ENCODE data around the gene SF1. TPM values are rescaled to one million over a fixed set of nuclear protein-coding genes. Genes with fewer than 3 reads are reported as not detected.

SF1 gene
- total RNA-seq, 1 donor from 2014 or later, result 450 TPM

DNA sequence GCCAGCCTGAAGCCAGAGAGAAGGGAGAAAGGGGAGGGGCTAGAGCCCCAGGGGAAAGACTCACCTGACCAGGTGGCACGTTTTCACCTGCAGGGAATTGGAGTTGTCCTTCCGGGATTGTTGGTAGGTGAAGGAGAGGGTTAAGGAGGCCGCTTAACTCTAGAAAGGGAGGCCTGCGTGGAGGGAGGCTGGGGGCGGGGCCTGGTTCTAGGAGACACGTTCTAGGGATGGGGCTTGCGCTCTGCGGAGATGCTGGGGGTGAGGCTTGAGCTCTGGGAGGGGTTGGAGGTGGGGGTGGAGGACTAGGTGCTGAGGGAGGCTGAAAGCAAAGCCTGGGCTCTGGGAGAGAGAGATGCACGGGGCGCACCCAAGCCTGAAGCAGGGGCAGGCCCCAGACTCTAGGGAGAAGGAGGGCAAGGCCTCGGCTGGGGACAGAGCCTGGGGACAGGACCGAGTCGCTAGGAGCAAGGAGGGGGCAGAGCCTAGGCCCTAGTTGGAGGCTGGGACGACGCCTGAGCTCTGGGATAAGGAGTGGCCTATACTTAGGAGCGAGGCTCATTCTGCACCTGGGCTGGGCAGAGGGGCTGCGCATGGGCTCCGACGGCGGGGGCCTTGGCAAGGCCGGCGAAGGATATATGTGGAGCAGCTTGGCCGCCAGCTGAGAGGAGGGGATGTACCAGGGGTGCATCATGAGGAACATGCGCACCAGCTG, 36.8 kb downstream of the SF1 start:
- TF ChIP-seq, protein P1, sequence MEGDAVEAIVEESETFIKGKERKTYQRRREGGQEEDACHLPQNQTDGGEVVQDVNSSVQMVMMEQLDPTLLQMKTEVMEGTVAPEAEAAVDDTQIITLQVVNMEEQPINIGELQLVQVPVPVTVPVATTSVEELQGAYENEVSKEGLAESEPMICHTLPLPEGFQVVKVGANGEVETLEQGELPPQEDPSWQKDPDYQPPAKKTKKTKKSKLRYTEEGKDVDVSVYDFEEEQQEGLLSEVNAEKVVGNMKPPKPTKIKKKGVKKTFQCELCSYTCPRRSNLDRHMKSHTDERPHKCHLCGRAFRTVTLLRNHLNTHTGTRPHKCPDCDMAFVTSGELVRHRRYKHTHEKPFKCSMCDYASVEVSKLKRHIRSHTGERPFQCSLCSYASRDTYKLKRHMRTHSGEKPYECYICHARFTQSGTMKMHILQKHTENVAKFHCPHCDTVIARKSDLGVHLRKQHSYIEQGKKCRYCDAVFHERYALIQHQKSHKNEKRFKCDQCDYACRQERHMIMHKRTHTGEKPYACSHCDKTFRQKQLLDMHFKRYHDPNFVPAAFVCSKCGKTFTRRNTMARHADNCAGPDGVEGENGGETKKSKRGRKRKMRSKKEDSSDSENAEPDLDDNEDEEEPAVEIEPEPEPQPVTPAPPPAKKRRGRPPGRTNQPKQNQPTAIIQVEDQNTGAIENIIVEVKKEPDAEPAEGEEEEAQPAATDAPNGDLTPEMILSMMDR (conservative IDR thresholded peaks at IDR 0.05), result no peak
- Mint-ChIP-seq H3K27ac (no peak overlapping the region), H3K9me3 (no peaks in the 10 kb centered on the region), H3K4me1 (ENCODE audit: unreplicated experiment) (peaks cover 7% of the 10 kb centered on the region), H3K4me3 (peak overlapping the region; percentile 77), H3K36me3 (no peaks in the 10 kb centered on the region), H3K27me3 (peaks cover 63% of the 10 kb centered on the region)
- no peak for DNase-seq (ENCODE audit: extremely low spot score, unreplicated experiment)

DNA sequence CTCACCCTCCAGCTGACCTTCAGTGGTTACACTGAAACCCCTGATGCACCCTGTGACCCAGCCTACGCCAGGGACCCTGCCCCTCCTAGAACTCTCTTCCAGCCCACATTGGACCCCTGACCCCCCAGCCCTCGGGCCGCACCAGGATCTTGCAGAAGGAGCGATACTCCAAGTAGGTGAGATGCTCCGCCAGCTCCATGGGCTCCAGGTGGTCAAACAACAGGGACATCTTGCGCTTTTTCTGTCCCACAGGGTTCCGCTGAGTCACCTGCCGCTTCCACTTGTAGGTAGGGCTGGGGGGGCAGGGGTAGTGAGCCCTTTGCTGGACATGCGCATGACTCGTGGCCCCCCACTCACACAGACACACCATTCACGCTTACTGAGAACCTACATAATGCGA, 38.5 kb downstream of the SF1 start:
- Mint-ChIP-seq H3K4me1 (ENCODE audit: unreplicated experiment) (peaks cover 7% of the 10 kb centered on the region), H3K36me3 (no peaks in the 10 kb centered on the region), H3K27me3 (peaks cover 60% of the 10 kb centered on the region), H3K9me3 (no peaks in the 10 kb centered on the region), H3K4me3 (no peak overlapping the region), H3K27ac (no peak overlapping the region)
- DNase-seq (ENCODE audit: extremely low spot score, unreplicated experiment), result no peak
- TF ChIP-seq, protein P1 (conservative IDR thresholded peaks at IDR 0.05), result no peak

DNA sequence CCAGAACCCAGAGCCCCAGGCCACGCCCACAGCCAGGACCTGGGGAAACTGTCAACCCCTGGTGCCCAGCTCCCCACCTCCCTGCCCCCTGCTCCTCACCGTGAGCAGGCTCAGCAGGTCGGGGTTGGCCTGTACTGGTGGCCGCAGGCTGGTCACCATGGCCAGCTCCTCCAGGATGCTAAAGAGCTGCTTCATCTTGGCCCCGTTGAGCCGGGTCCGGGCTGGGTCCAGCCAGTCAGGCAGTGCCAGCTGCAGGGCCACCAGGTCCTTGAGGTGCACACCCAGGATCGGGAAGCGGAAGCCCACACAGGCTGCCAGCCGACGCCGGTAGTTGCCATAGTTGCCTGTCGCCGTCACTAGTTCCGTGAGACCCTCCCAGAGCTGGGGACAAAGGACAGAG, 41.7 kb downstream of the SF1 start:
- H3K36me3 Mint-ChIP-seq, result no peaks in the 10 kb centered on the region
- H3K27ac Mint-ChIP-seq, result no peak overlapping the region
- TF ChIP-seq, protein P1 (conservative IDR thresholded peaks at IDR 0.05), result no peak
- H3K4me1 Mint-ChIP-seq (ENCODE audit: unreplicated experiment), result no peaks in the 10 kb centered on the region
- H3K27me3 Mint-ChIP-seq, result peaks cover 48% of the 10 kb centered on the region
- H3K9me3 Mint-ChIP-seq, result no peaks in the 10 kb centered on the region
- no peak for DNase-seq (ENCODE audit: extremely low spot score, unreplicated experiment)
- H3K4me3 Mint-ChIP-seq, result no peak overlapping the region

DNA sequence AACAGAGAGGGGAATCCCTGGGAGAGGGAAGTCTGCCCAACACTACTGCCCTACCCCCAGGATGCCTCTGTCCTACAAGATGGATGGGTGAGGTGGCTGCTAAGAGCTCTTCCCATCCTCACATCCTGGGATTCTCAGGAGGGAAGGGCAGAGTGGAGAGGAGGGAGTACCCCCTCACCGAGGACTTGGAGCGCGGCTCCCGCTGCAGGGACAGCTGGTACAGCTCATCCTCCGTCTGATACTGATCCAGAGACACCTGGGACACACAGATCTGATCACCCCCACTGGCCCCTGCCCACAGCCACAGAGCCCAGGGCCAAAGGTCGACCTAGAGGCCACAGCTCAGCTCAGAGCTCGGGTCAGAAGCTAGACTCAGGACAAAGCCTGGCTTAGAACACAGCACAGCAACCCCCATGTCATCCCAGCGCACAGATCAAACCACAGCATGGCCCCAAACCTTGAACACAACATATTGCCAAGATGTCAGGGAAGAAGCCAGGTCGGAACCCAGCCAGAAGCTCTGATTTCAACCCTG, 42.5 kb downstream of the SF1 start:
- no peak for DNase-seq (ENCODE audit: extremely low spot score, unreplicated experiment)
- Mint-ChIP-seq H3K4me3 (no peak overlapping the region), H3K36me3 (no peaks in the 10 kb centered on the region), H3K27me3 (peaks cover 40% of the 10 kb centered on the region), H3K9me3 (no peaks in the 10 kb centered on the region), H3K4me1 (ENCODE audit: unreplicated experiment) (no peaks in the 10 kb centered on the region), H3K27ac (no peak overlapping the region)
- TF ChIP-seq, protein P1 (conservative IDR thresholded peaks at IDR 0.05), result no peak

DNA sequence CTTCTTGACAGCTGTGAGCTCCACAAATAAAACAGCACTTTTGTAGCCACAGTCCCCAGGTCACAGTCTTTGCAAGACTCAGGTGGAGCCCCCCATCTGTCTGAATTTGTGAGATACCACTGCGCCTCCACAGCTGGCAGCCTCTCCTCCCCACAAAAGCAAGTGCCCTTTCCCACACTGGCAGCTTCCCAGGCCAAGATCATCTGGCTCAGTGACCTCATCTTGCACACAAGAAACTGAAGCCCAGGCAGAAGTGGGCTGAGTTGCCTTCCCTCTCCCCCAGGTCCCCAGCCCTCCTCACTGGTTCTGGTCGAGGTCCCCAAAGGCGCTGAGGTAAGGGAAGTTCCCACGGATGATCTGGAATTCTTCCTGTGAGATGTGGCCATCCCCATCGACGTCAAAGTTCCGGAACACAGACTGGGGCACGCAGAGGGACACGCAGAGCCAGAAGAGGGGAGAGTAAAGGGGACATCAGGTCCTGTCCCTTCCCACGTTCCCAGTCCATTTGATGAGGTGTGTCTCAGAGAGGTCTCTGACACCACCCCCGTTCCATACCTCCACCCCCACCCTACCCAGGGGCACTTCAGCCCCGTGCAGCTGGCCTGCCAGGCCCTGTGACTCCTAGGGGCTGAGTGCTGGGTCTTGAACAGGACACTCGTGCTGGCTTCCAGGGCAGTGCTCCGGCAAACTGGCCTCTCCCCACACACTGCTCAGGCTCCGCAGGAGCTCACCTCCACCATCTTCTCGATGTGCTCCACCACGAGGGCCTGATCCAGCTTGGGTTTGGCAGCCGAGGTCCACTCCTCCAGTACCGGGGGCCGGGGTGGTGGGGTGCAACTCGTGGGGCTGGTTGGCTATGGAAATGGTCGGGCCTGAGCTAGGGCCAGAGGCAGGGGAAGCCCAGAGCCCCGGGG, 43.3 kb downstream of the SF1 start:
- no peaks in the 10 kb centered on the region for H3K9me3 Mint-ChIP-seq
- peaks cover 40% of the 10 kb centered on the region for H3K27me3 Mint-ChIP-seq
- no peak overlapping the region for H3K27ac Mint-ChIP-seq
- DNase-seq (ENCODE audit: extremely low spot score, unreplicated experiment), result no peak
- H3K36me3 Mint-ChIP-seq, result no peaks in the 10 kb centered on the region
- no peak overlapping the region for H3K4me3 Mint-ChIP-seq
- no peaks in the 10 kb centered on the region for H3K4me1 Mint-ChIP-seq (ENCODE audit: unreplicated experiment)
- TF ChIP-seq, protein P1 (conservative IDR thresholded peaks at IDR 0.05), result no peak

Data from type B pancreatic cell (in vitro differentiated cells).